GM12891 (cell line): Measurements from ENCODE around the gene ALPI. TPM values are rescaled to one million over a fixed set of nuclear protein-coding genes. Genes with fewer than 3 reads are reported as not detected.
"Not testable (repeated sequence)": the region's sequence is repeated elsewhere in the genome, so short reads cannot be mapped to it uniquely, and the experiment has no call there.

Experiments
- DNase-seq: peaks from one replicate; pipeline ENCODE4 v3.0.0; 2011; ENCODE audit warnings: low spot score; ENCODE audit not compliant: insufficient read length
- FAIRE-seq: peaks from 2 replicates; lab custom pipeline; 2011; peaks lifted over from hg19 to GRCh38; lab: Jason Lieb, UNC
- PAX5 ChIP-seq: IDR thresholded peaks from 2 replicates; pipeline ENCODE4 v1.6.1; 2011; ENCODE audit warnings: low read length, moderate library complexity, mild to moderate bottlenecking; ENCODE audit not compliant: insufficient read depth, severe bottlenecking
- POLR2A ChIP-seq: IDR thresholded peaks from 2 replicates; pipeline ENCODE4 v1.6.1; 2011; ENCODE audit warnings: low read depth, low read length, control low read depth
- POLR2AphosphoS5 ChIP-seq: IDR thresholded peaks from 2 replicates; pipeline ENCODE4 v1.6.1; 2011; ENCODE audit warnings: low read depth, low read length, control low read depth
- POU2F2 ChIP-seq: IDR thresholded peaks from 2 replicates; pipeline ENCODE4 v1.6.1; 2011; ENCODE audit warnings: low read depth, mild to moderate bottlenecking, control low read depth, low read length, moderate library complexity
- SPI1 ChIP-seq: IDR thresholded peaks from 2 replicates; pipeline ENCODE4 v1.6.1; 2011; ENCODE audit warnings: low read depth, low read length, control low read depth
- TAF1 ChIP-seq: IDR thresholded peaks from 2 replicates; pipeline ENCODE4 v1.6.1; 2011; ENCODE audit warnings: low read depth, low read length, control low read depth
- polyA plus RNA-seq: library from polyadenylated mRNA; unstranded; fragments of >200 nt; gene quantifications from one replicate; pipeline ENCODE4 v1.2.1, GENCODE V29; 2012; ENCODE audit warnings: low read depth, missing spikeins, inconsistent platforms; ENCODE audit not compliant: missing spikeins

ALPI gene
- not detected for polyA plus RNA-seq

GRCh38 chr2:232455426-232456255, at the start of gene ALPI:
Gene ALPI (plus strand): TSS chr2:232456153. CDS start chr2:232456200, 47 bp downstream.
- DNase-seq, result no peak
- no peak for FAIRE-seq
- no peak for TF ChIP-seq SPI1

GRCh38 chr2:232406556-232407310, 49.2 kb upstream of the ALPI start, which contains the start of gene ALPG:
Gene ALPG (plus strand): TSS chr2:232406844. CDS start chr2:232406895, 51 bp downstream.
- FAIRE-seq (no peak), DNase-seq (no peak)
- TF ChIP-seq POU2F2, result no peak
- TF ChIP-seq POLR2A, result no peak
- TF ChIP-seq TAF1, result no peak
- no peak for TF ChIP-seq PAX5
- TF ChIP-seq POLR2AphosphoS5, result no peak

GRCh38 chr2:232407428-232408150, 48.4 kb upstream of the ALPI start:
- not testable (repeated sequence) for FAIRE-seq, DNase-seq

- not testable (repeated sequence) for DNase-seq, FAIRE-seq
Measured at GRCh38 chr2:232408269-232408668, 47.7 kb upstream of the ALPI start.

GRCh38 chr2:232409617-232410016, 46.3 kb upstream of the ALPI start:
- not testable (repeated sequence) for DNase-seq, FAIRE-seq

GRCh38 chr2:232410238-232410900, 45.6 kb upstream of the ALPI start:
- no peak for DNase-seq
- TF ChIP-seq PAX5 (no peak), POLR2A (no peak), SPI1 (no peak), POLR2AphosphoS5 (no peak), TAF1 (no peak), POU2F2 (no peak)
- FAIRE-seq, result no peak

GRCh38 chr2:232411901-232412629, 43.9 kb upstream of the ALPI start:
- no peak for DNase-seq
- TF ChIP-seq SPI1 (peak; percentile 82), PAX5 (no peak), POU2F2 (no peak), POLR2AphosphoS5 (no peak)
- FAIRE-seq, result peak; percentile 16

- no peak for TF ChIP-seq TAF1
- TF ChIP-seq SPI1, result no peak
- TF ChIP-seq POLR2AphosphoS5, result no peak
- no peak for TF ChIP-seq POU2F2
- TF ChIP-seq PAX5, result no peak
- TF ChIP-seq POLR2A, result no peak
- DNase-seq (no peak), FAIRE-seq (no peak)
Measured at GRCh38 chr2:232412986-232413385, 43.0 kb upstream of the ALPI start.

GRCh38 chr2:232415138-232415690, 40.7 kb upstream of the ALPI start:
- no peak for DNase-seq
- TF ChIP-seq TAF1 (no peak), POU2F2 (no peak), SPI1 (no peak), POLR2AphosphoS5 (no peak), POLR2A (no peak), PAX5 (no peak)
- no peak for FAIRE-seq
